Measurements from ENCODE around the gene ODF4. TPM values are rescaled to one million over a fixed set of nuclear protein-coding genes. Genes with fewer than 3 reads are reported as not detected.
A peak's percentile ranks its signal among the peaks of the same experiment; 100 is the strongest.

Gene ODF4
- total RNA-seq, 1 experiment from 2014 or later: not detected

DNA sequence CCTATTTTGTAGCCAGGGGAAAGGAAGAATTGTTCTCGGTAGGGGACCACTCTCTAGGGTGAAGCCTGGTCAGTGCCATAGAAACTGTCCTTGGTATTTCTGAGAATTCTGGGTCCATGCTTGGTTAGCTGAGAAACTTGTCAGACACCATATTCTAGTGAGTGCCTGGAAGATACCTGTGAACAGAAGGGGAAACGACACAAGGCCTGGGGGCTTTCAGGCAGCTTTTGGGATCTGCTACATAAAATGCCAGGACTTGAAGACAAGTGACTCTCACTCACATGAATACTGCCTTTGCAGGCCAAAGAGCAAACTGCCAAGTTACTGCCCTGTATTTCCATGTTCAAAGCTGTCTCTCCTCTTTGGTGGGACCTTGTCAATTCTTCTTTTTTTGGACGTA lies 18.3 kb downstream of the ODF4 start:
- Histone ChIP-seq H3F3A (ENCODE audit: low read length, unreplicated experiment) (no peaks in the 10 kb centered on the region), H3K79me2 (ENCODE audit: low read length) (no peaks in the 10 kb centered on the region), H3K9me3 (ENCODE audit: low read length) (no peaks in the 10 kb centered on the region), H3K36me3 (ENCODE audit: low read depth, low read length) (no peaks in the 10 kb centered on the region), H3K4me3 (ENCODE audit: low read length) (no peak overlapping the region), H3K9me2 (replicated peaks; ENCODE audit: low read length) (no peaks in the 10 kb centered on the region), H3K4me2 (ENCODE audit: low read length) (no peak overlapping the region), H3K27ac (ENCODE audit: low read length) (no peak overlapping the region), H3K27me3 (ENCODE audit: low read length) (no peaks in the 10 kb centered on the region), H3K9ac (ENCODE audit: low read length) (no peak overlapping the region), H3K4me1 (ENCODE audit: insufficient read depth, low read length) (peaks cover 6% of the 10 kb centered on the region), H4K20me1 (ENCODE audit: low read length) (no peaks in the 10 kb centered on the region), H2AFZ (ENCODE audit: low read length) (no peak overlapping the region)
- no peak for DNase-seq
- TF ChIP-seq EZH2 (IDR thresholded peaks at IDR 0.05; ENCODE audit: low read length, unreplicated experiment) (no peak), EZH2phosphoT487 (IDR thresholded peaks at IDR 0.05; ENCODE audit: borderline replicate concordance, low read length) (no peak)
- TF ChIP-seq, protein P1, sequence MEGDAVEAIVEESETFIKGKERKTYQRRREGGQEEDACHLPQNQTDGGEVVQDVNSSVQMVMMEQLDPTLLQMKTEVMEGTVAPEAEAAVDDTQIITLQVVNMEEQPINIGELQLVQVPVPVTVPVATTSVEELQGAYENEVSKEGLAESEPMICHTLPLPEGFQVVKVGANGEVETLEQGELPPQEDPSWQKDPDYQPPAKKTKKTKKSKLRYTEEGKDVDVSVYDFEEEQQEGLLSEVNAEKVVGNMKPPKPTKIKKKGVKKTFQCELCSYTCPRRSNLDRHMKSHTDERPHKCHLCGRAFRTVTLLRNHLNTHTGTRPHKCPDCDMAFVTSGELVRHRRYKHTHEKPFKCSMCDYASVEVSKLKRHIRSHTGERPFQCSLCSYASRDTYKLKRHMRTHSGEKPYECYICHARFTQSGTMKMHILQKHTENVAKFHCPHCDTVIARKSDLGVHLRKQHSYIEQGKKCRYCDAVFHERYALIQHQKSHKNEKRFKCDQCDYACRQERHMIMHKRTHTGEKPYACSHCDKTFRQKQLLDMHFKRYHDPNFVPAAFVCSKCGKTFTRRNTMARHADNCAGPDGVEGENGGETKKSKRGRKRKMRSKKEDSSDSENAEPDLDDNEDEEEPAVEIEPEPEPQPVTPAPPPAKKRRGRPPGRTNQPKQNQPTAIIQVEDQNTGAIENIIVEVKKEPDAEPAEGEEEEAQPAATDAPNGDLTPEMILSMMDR (conservative IDR thresholded peaks at IDR 0.05; ENCODE audit: low read depth, low read length): no peak
- POLR2A ChIA-PET (ENCODE audit: unreplicated experiment): no interaction called here
- BruUV-seq (replicated peaks): no TSS peak
- CTCF ChIA-PET: no interaction called here
- no peak for ATAC-seq
- intact Hi-C loops (cut with micrococcal nuclease): no loop called here

DNA sequence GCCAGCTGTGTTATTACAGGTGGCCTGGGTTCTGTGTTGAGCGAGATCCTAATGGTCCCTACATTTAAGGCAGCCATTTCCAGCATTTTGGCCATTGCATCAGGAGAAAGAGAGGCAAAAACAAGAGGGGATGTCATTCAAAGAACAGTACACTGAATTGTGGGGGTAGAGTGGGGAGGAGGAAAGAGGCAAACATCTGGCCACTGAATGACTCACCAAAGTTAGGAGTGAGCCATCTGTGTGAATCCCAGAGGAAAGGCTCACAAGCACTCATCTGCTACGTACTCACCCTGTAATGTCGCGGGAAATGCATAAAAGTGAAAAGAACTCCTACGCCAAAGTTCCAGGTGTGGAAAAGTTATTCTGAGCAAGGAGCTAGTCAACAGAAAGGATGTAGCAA lies 20.1 kb downstream of the ODF4 start:
- no peak for TF ChIP-seq EZH2 (IDR thresholded peaks at IDR 0.05; ENCODE audit: low read length, unreplicated experiment)
- TF ChIP-seq, protein P1 (conservative IDR thresholded peaks at IDR 0.05; ENCODE audit: low read depth, low read length): no peak
- TF ChIP-seq EZH2phosphoT487 (IDR thresholded peaks at IDR 0.05; ENCODE audit: borderline replicate concordance, low read length): no peak
- peak; percentile 74 for ATAC-seq
- no TSS peak for BruUV-seq (replicated peaks)
- no peak overlapping the region for H3K27ac ChIP-seq (ENCODE audit: low read length)
- peaks cover 8% of the 10 kb centered on the region for H3K4me1 ChIP-seq (ENCODE audit: insufficient read depth, low read length)
- POLR2A ChIA-PET (ENCODE audit: unreplicated experiment): no interaction called here
- H3K9me2 ChIP-seq (replicated peaks; ENCODE audit: low read length): no peaks in the 10 kb centered on the region
- no peak overlapping the region for H2AFZ ChIP-seq (ENCODE audit: low read length)
- no peaks in the 10 kb centered on the region for H3K27me3 ChIP-seq (ENCODE audit: low read length)
- no peaks in the 10 kb centered on the region for H3F3A ChIP-seq (ENCODE audit: low read length, unreplicated experiment)
- no peak overlapping the region for H3K9ac ChIP-seq (ENCODE audit: low read length)
- CTCF ChIA-PET: interaction anchor here (0.6 kb wide), 1 partner anchor 24 kb away, joined by 4 read pairs; no protein-coding TSS in a partner anchor
- H3K36me3 ChIP-seq (ENCODE audit: low read depth, low read length): no peaks in the 10 kb centered on the region
- H3K4me2 ChIP-seq (ENCODE audit: low read length): no peak overlapping the region
- intact Hi-C loops (cut with micrococcal nuclease): no loop called here
- H4K20me1 ChIP-seq (ENCODE audit: low read length): no peaks in the 10 kb centered on the region
- no peak overlapping the region for H3K4me3 ChIP-seq (ENCODE audit: low read length)
- peak; percentile 40 for DNase-seq
- H3K9me3 ChIP-seq (ENCODE audit: low read length): no peaks in the 10 kb centered on the region
- H3K79me2 ChIP-seq (ENCODE audit: low read length): no peaks in the 10 kb centered on the region

- Histone ChIP-seq H4K20me1 (ENCODE audit: low read length) (no peaks in the 10 kb centered on the region), H2AFZ (ENCODE audit: low read length) (no peak overlapping the region), H3K79me2 (ENCODE audit: low read length) (no peaks in the 10 kb centered on the region), H3K4me1 (ENCODE audit: insufficient read depth, low read length) (peaks cover 13% of the 10 kb centered on the region), H3K4me3 (ENCODE audit: low read length) (no peak overlapping the region), H3K4me2 (ENCODE audit: low read length) (0 out of 2 replicates have a peak overlapping the region, but pooled peaks have one; percentile 5), H3K9me3 (ENCODE audit: low read length) (no peaks in the 10 kb centered on the region), H3K9me2 (replicated peaks; ENCODE audit: low read length) (no peaks in the 10 kb centered on the region), H3K9ac (ENCODE audit: low read length) (no peak overlapping the region), H3K27me3 (ENCODE audit: low read length) (no peaks in the 10 kb centered on the region), H3K27ac (ENCODE audit: low read length) (0 out of 2 replicates have a peak overlapping the region, but pooled peaks have one; percentile 10), H3K36me3 (ENCODE audit: low read depth, low read length) (no peaks in the 10 kb centered on the region), H3F3A (ENCODE audit: low read length, unreplicated experiment) (no peaks in the 10 kb centered on the region)
- ATAC-seq (no peak), DNase-seq (no peak)
- intact Hi-C loops (cut with micrococcal nuclease): no loop called here
- CTCF ChIA-PET: interaction anchor here (0.6 kb wide), 1 partner anchor 24 kb away, joined by 4 read pairs; no protein-coding TSS in a partner anchor
- POLR2A ChIA-PET (ENCODE audit: unreplicated experiment): no interaction called here
- BruUV-seq (replicated peaks): no TSS peak
- TF ChIP-seq, protein P1 (conservative IDR thresholded peaks at IDR 0.05; ENCODE audit: low read depth, low read length): no peak
- TF ChIP-seq EZH2 (IDR thresholded peaks at IDR 0.05; ENCODE audit: low read length, unreplicated experiment): no peak
- no peak for TF ChIP-seq EZH2phosphoT487 (IDR thresholded peaks at IDR 0.05; ENCODE audit: borderline replicate concordance, low read length)
These were observed 20.6 kb downstream of the ODF4 start for GRCh38 chr17:8360260-8360659.
